H1 (cell line): ENCODE results near the gene CCL7. TPM values are rescaled to one million over a fixed set of nuclear protein-coding genes. Genes with fewer than 3 reads are reported as not detected.

Experiments used
- CTCF ChIA-PET: fragments of 300-600 bp; sonication (Branson Sonifier 250); formaldehyde crosslinking; loops from one replicate; lab custom pipeline; 2021; ENCODE audit not compliant: partially characterized antibody; lab: Charles Lee
- POLR2A ChIA-PET: fragments of 300-600 bp; sonication (Branson Sonifier 250); formaldehyde crosslinking; loops from one replicate; lab custom pipeline; 2021; ENCODE audit warnings: inconsistent platforms; ENCODE audit not compliant: partially characterized antibody; lab: Charles Lee
- DNase-seq, 2 experiments: peaks; one replicate each; pipeline versions ENCODE4 v3.0.0 to v3.0.0-alpha.2; 2010 to 2022; ENCODE audit warnings: low spot score in 2 of 2, low read depth in 1 of 2, mixed read lengths in 1 of 2
- FAIRE-seq: peaks from 2 replicates; lab custom pipeline; 2011; peaks lifted over from hg19 to GRCh38; lab: Jason Lieb, UNC
- H2AFZ ChIP-seq: 2 replicates; pipeline ENCODE4 v1.8.1; 2012; ENCODE audit warnings: low read length, inconsistent platforms
- H2AK5ac ChIP-seq: 2 replicates; pipeline ENCODE4 v1.6.1; 2013; ENCODE audit warnings: low read depth, low read length
- H2BK120ac ChIP-seq: replicated peaks from 2 replicates; pipeline ENCODE3; 2013; ENCODE audit warnings: low read depth, low read length, inconsistent platforms
- H2BK12ac ChIP-seq: 2 replicates; pipeline ENCODE4 v1.6.1; 2013; ENCODE audit warnings: low read depth, low read length
- H2BK15ac ChIP-seq: 2 replicates; pipeline ENCODE4 v1.6.1; 2013; ENCODE audit warnings: low read length
- H2BK20ac ChIP-seq: 2 replicates; pipeline ENCODE4 v1.6.1; 2013; ENCODE audit warnings: low read length
- H2BK5ac ChIP-seq: 2 replicates; pipeline ENCODE4 v1.6.1; 2013; ENCODE audit warnings: low read depth, low read length
- H3K14ac ChIP-seq: 2 replicates; pipeline ENCODE4 v1.6.1; 2013; ENCODE audit warnings: inconsistent platforms; ENCODE audit not compliant: insufficient read length
- H3K18ac ChIP-seq: 2 replicates; pipeline ENCODE4 v1.6.1; 2013; ENCODE audit warnings: low read length; ENCODE audit errors: extremely low read depth
- H3K23ac ChIP-seq: 2 replicates; pipeline ENCODE4 v1.6.1; 2013; ENCODE audit warnings: inconsistent platforms; ENCODE audit not compliant: insufficient read length
- H3K23me2 ChIP-seq: 2 replicates; pipeline ENCODE4 v1.6.1; 2013; ENCODE audit warnings: low read depth, low read length
- H3K27ac ChIP-seq: 2 replicates; pipeline ENCODE4 v1.6.1; 2011; ENCODE audit warnings: low read depth, low read length, inconsistent platforms
- H3K27me3 ChIP-seq, 4 experiments: replicated peaks in 1 of 4; 1 replicate in 1 of 4; 2 replicates in 3 of 4; pipeline versions ENCODE4 v1.6.1 to v1.8.1; 2011 to 2013; ENCODE audit warnings: low read length in 3 of 4, mild to moderate bottlenecking in 3 of 4, inconsistent platforms in 2 of 4, mixed read lengths in 2 of 4, moderate library complexity in 1 of 4; ENCODE audit not compliant: control insufficient read depth in 3 of 4, insufficient read depth in 3 of 4; ENCODE audit errors: extremely low read depth in 1 of 4
- H3K36me3 ChIP-seq, 4 experiments: 2 replicates each; pipeline versions ENCODE4 v1.6.1 to v1.8.1; 2011 to 2013; ENCODE audit warnings: mild to moderate bottlenecking in 4 of 4, low read length in 3 of 4, moderate library complexity in 2 of 4, control low read depth in 1 of 4, inconsistent platforms in 1 of 4; ENCODE audit not compliant: insufficient read depth in 4 of 4, control insufficient read depth in 2 of 4
- H3K4ac ChIP-seq: replicated peaks from 2 replicates; pipeline ENCODE3; 2013; ENCODE audit warnings: low read length, low read depth, mixed read lengths, inconsistent platforms; ENCODE audit not compliant: insufficient read length
- H3K4me1 ChIP-seq, 4 experiments: replicated peaks in 1 of 4; 1 replicate in 1 of 4; 2 replicates in 3 of 4; pipeline versions ENCODE4 v1.6.1 to v1.8.1; 2011 to 2013; ENCODE audit warnings: low read length in 3 of 4, inconsistent platforms in 2 of 4, mixed read lengths in 1 of 4; ENCODE audit not compliant: insufficient read depth in 4 of 4, control insufficient read depth in 3 of 4
- H3K4me2 ChIP-seq, 2 experiments: 2 replicates each; pipeline versions ENCODE4 v1.6.1 to v1.8.1; 2011 to 2013; ENCODE audit warnings: low read depth in 2 of 2, low read length in 2 of 2, control low read depth in 1 of 2, inconsistent platforms in 1 of 2, mild to moderate bottlenecking in 1 of 2; ENCODE audit not compliant: insufficient read depth in 1 of 2
- H3K4me3 ChIP-seq, 4 experiments: fragments of 200-600, 300-600 bp in 1 of 4; sonication (generic), shearing (Covaris generic), sonication (Bioruptor Twin) in 1 of 4; 2 replicates each; pipeline versions ENCODE4 v1.5.1 to v1.8.1; 2011 to 2016; ENCODE audit warnings: low read length in 4 of 4, low read depth in 3 of 4, control low read depth in 2 of 4, inconsistent platforms in 2 of 4, mild to moderate bottlenecking in 2 of 4, mixed read lengths in 1 of 4, moderate library complexity in 1 of 4; ENCODE audit not compliant: insufficient read depth in 2 of 4; ENCODE audit errors: extremely low read depth in 1 of 4
- H3K56ac ChIP-seq: replicated peaks from 2 replicates; pipeline ENCODE3; 2013; ENCODE audit warnings: low read depth, mild to moderate bottlenecking, mixed read lengths, low read length, inconsistent platforms; ENCODE audit not compliant: insufficient read length
- H3K79me1 ChIP-seq: 2 replicates; pipeline ENCODE4 v1.6.1; 2013; ENCODE audit warnings: low read depth, low read length, control low read depth
- H3K79me2 ChIP-seq, 2 experiments: 2 replicates each; pipeline versions ENCODE4 v1.6.1 to v1.8.1; 2012 to 2013; ENCODE audit warnings: low read length in 2 of 2, mild to moderate bottlenecking in 2 of 2, inconsistent platforms in 1 of 2; ENCODE audit not compliant: insufficient read depth in 2 of 2, control insufficient read depth in 1 of 2
- H3K9ac ChIP-seq, 4 experiments: replicated peaks in 1 of 4; 1 replicate in 1 of 4; 2 replicates in 3 of 4; pipeline versions ENCODE4 v1.6.1 to v1.8.1; 2011 to 2013; ENCODE audit warnings: low read depth in 3 of 4, low read length in 3 of 4, control low read depth in 2 of 4, mild to moderate bottlenecking in 2 of 4, moderate library complexity in 2 of 4, inconsistent platforms in 1 of 4; ENCODE audit errors: extremely low read depth in 1 of 4
- H3K9me3 ChIP-seq, 2 experiments: 2 replicates each; pipeline versions ENCODE4 v1.6.1 to v1.8.1; 2012 to 2013; ENCODE audit warnings: mild to moderate bottlenecking in 2 of 2, moderate library complexity in 2 of 2, control low read depth in 1 of 2, inconsistent platforms in 1 of 2, low read depth in 1 of 2, low read length in 1 of 2, mixed read lengths in 1 of 2; ENCODE audit not compliant: insufficient read depth in 2 of 2
- H4K20me1 ChIP-seq, 2 experiments: replicated peaks in 1 of 2; 2 replicates each; pipeline versions ENCODE3 to v1.8.1; 2011 to 2013; ENCODE audit warnings: inconsistent platforms in 2 of 2, low read length in 2 of 2, mild to moderate bottlenecking in 1 of 2; ENCODE audit not compliant: insufficient read depth in 2 of 2, control insufficient read depth in 1 of 2
- H4K5ac ChIP-seq: 2 replicates; pipeline ENCODE4 v1.6.1; 2013; ENCODE audit warnings: low read length, low read depth, mixed read lengths, inconsistent platforms; ENCODE audit not compliant: insufficient read length
- H4K8ac ChIP-seq: 2 replicates; pipeline ENCODE4 v1.8.0; 2013; ENCODE audit warnings: mild to moderate bottlenecking, moderate library complexity, low read length, inconsistent platforms; ENCODE audit not compliant: insufficient read depth; ENCODE audit errors: extremely low read depth
- H4K91ac ChIP-seq: replicated peaks from 2 replicates; pipeline ENCODE3; 2013; ENCODE audit warnings: low read length, mixed read lengths, inconsistent platforms; ENCODE audit not compliant: insufficient read length
- ASH2L ChIP-seq: fragments of 200-600, 300-600 bp; sonication (generic); IDR thresholded peaks from one replicate; pipeline ENCODE4 v1.7.1; 2017; ENCODE audit warnings: low read length
- CBX5 ChIP-seq: fragments of 300-800, 300-1000 bp; sonication (generic); IDR thresholded peaks from 2 replicates; pipeline ENCODE4 v1.7.1; 2016; ENCODE audit warnings: antibody characterized with exemption, low read length, low read depth
- EGR1 ChIP-seq: IDR thresholded peaks from 2 replicates; pipeline ENCODE4 v1.6.1; 2011; ENCODE audit warnings: low read depth, low read length, borderline replicate concordance
- HDAC6 ChIP-seq: IDR thresholded peaks from one replicate; pipeline ENCODE4 v1.7.1; 2012; ENCODE audit warnings: low read depth, mild to moderate bottlenecking, inconsistent platforms, low read length, moderate library complexity
- KDM4A ChIP-seq: IDR thresholded peaks from one replicate; pipeline ENCODE4 v1.7.1; 2012; ENCODE audit warnings: low read depth, mild to moderate bottlenecking, moderate library complexity, low read length, inconsistent platforms; ENCODE audit not compliant: severe bottlenecking
- RAD21 ChIP-seq, 2 experiments: IDR thresholded peaks in 1 of 2; conservative IDR thresholded peaks in 1 of 2; 2 replicates each; pipeline ENCODE4 v1.6.1; 2011; ENCODE audit warnings: low read depth in 2 of 2, low read length in 2 of 2, improper control_type of control experiment in 1 of 2, inconsistent platforms in 1 of 2, mild to moderate bottlenecking in 1 of 2, moderate library complexity in 1 of 2
- SIN3A ChIP-seq, 2 experiments: IDR thresholded peaks in 1 of 2; conservative IDR thresholded peaks in 1 of 2; 2 replicates each; pipeline ENCODE4 v1.6.1; 2011 to 2012; ENCODE audit warnings: low read length in 2 of 2, improper control_type of control experiment in 1 of 2, low read depth in 1 of 2, mild to moderate bottlenecking in 1 of 2
- SP1 ChIP-seq: IDR thresholded peaks from 2 replicates; pipeline ENCODE4 v1.6.1; 2011; ENCODE audit warnings: low read depth, low read length
- SUZ12 ChIP-seq: fragments of 200-600 bp; sonication (generic); IDR thresholded peaks from 2 replicates; pipeline ENCODE4 v1.6.1; 2012; ENCODE audit warnings: mild to moderate bottlenecking, inconsistent platforms, low read length, moderate library complexity, mixed read lengths
- TEAD4 ChIP-seq: IDR thresholded peaks from 2 replicates; pipeline ENCODE4 v1.6.1; 2012; ENCODE audit warnings: low read depth, low read length, inconsistent platforms, mixed read lengths
- WGBS, 2 experiments: shearing (Covaris generic) in 1 of 2; methylation state at CpG; one replicate each; pipeline versions ENCODE4 v1.1.6 to v1.1.7; 2013 to 2015; ENCODE audit warnings: low lambda C conversion rate in 2 of 2, mixed read lengths in 2 of 2, inconsistent platforms in 1 of 2, low coverage in 1 of 2, missing lambda C conversion rate in 1 of 2; ENCODE audit not compliant: insufficient replicate concordance in 2 of 2, insufficient coverage in 1 of 2, insufficient read length in 1 of 2; ENCODE audit errors: extremely low coverage in 1 of 2, missing lambda C conversion rate in 1 of 2; 5-methylcytosine and 5-hydroxymethylcytosine counted together
- polyA plus RNA-seq, 7 experiments: library from polyadenylated mRNA; depleted of rRNA in 3 of 7; stranded (reverse) in 5 of 7; unstranded in 2 of 7; fragments of >200 nt in 5 of 7; fragments of 200-250 nt in 2 of 7; gene quantifications; 1 replicate in 5 of 7; 2 replicates in 1 of 7; 4 replicates in 1 of 7; pipeline versions ENCODE4 v1.2.1 to v1.2.3, GENCODE V29; 2011 to 2013; ENCODE audit warnings: missing spikeins in 2 of 7, mixed read lengths in 2 of 7
- total RNA-seq: library from RNA; stranded (reverse); fragmentation: NEBNext Ultra II Directional; extraction: Animal tissue kit (Norgen Biotek cat#: 25700); gene quantifications from 2 replicates; pipeline ENCODE4 v1.2.1, GENCODE V29; 2021

The CCL7 gene
- total and polyA plus RNA-seq, 2 of the 8 experiments (the other 6 are each of a cell fraction or from before 2014, with no cell fraction given): not detected

GRCh38 chr17:34246446-34246845, 23.6 kb upstream of the CCL7 start:
- Histone ChIP-seq H3K56ac (no peak overlapping the region), H3K4me2 (no peak overlapping the region), H3K9ac (no peak overlapping the region), H3K23ac (no peak overlapping the region), H4K91ac (no peak overlapping the region), H2BK12ac (no peak overlapping the region), H2BK5ac (no peak overlapping the region), H2AFZ (no peak overlapping the region), H2BK20ac (no peak overlapping the region), H3K18ac (no peak overlapping the region), H3K79me2 (no peaks in the 10 kb centered on the region)
- POLR2A ChIA-PET: no interaction called here
- FAIRE-seq: no peak
- WGBS, 2 experiments: 100% methylated on average over 1 of the region's 1 CpG; no CpG with 5 or more reads in 1 of the 2 experiments
- TF ChIP-seq SP1 (no peak), SIN3A (conservative IDR thresholded peaks at IDR 0.05 in 1 of 2, IDR thresholded peaks at IDR 0.05 in 1 of 2; ENCODE audit: low read depth in 1 of 2, low read length in 2 of 2) (no peak), RAD21 (IDR thresholded peaks at IDR 0.05 in 1 of 2, conservative IDR thresholded peaks at IDR 0.05 in 1 of 2; ENCODE audit: low read depth in 2 of 2, low read length in 2 of 2) (no peak), HDAC6 (no peak), CBX5 (no peak), KDM4A (no peak), TEAD4 (no peak), ASH2L (no peak), SUZ12 (no peak), EGR1 (no peak)
- TF ChIP-seq, all 59 proteins: peak for 0
- H3K4me1 ChIP-seq: peaks cover 0 to 5% (median 3%) of the 10 kb centered on the region in 4 experiments; a peak in 3 of 7 replicates
- H3K9me3 ChIP-seq: no peaks in the 10 kb centered on the region
- no peak overlapping the region for H2BK120ac ChIP-seq
- H3K23me2 ChIP-seq: no peaks in the 10 kb centered on the region
- H4K20me1 ChIP-seq: no peaks in the 10 kb centered on the region
- no peak overlapping the region for H2AK5ac ChIP-seq
- H4K8ac ChIP-seq: no peak overlapping the region
- no peaks in the 10 kb centered on the region for H3K79me1 ChIP-seq
- no peak for DNase-seq
- no peak overlapping the region for H2BK15ac ChIP-seq
- no peaks in the 10 kb centered on the region for H3K36me3 ChIP-seq
- H3K4ac ChIP-seq: no peak overlapping the region
- no peak overlapping the region for H3K4me3 ChIP-seq
- peaks cover 0 to 3% (median 0%) of the 10 kb centered on the region in 4 experiments; a peak in 1 of 7 replicates for H3K27me3 ChIP-seq
- H3K14ac ChIP-seq: no peak overlapping the region
- CTCF ChIA-PET: interaction anchor here (0.6 to 1.5 kb wide), 2 partner anchors 46 to 1859 kb away, joined by 3 to 4 read pairs; no protein-coding TSS in a partner anchor
- H4K5ac ChIP-seq: no peak overlapping the region
- no peak overlapping the region for H3K27ac ChIP-seq
